Measurements from ENCODE around the gene TTC39C. TPM values are rescaled to one million over a fixed set of nuclear protein-coding genes. Genes with fewer than 3 reads are reported as not detected.
A peak's percentile ranks its signal among the peaks of the same experiment; 100 is the strongest.

The TTC39C gene
- total RNA-seq, 1 experiment from 2014 or later, result 14.8 TPM

DNA sequence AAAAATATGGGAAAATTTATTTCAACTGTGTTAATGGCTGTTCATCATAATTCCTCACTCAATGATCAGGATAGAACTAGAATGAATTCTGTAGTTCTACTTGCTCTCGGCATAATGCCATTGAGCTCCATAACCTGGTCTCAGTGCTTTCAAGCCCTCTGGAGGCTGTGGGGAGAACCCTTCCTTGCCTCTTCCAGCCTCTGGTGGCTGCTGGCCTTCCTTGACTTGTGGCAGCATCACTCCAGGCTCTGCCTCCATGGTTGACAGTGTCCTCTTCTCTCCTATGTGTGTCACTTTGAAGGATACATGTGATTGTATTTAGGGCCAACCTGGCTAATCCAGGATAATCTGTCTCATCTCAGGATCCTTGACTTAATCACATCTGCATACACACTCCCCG is 97.4 kb downstream of the TTC39C start:
- TF ChIP-seq, protein P1, sequence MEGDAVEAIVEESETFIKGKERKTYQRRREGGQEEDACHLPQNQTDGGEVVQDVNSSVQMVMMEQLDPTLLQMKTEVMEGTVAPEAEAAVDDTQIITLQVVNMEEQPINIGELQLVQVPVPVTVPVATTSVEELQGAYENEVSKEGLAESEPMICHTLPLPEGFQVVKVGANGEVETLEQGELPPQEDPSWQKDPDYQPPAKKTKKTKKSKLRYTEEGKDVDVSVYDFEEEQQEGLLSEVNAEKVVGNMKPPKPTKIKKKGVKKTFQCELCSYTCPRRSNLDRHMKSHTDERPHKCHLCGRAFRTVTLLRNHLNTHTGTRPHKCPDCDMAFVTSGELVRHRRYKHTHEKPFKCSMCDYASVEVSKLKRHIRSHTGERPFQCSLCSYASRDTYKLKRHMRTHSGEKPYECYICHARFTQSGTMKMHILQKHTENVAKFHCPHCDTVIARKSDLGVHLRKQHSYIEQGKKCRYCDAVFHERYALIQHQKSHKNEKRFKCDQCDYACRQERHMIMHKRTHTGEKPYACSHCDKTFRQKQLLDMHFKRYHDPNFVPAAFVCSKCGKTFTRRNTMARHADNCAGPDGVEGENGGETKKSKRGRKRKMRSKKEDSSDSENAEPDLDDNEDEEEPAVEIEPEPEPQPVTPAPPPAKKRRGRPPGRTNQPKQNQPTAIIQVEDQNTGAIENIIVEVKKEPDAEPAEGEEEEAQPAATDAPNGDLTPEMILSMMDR (IDR thresholded peaks at IDR 0.05), result no peak
- TF ChIP-seq TCF7L2 (IDR thresholded peaks at IDR 0.05; ENCODE audit: low read depth, low read length), result no peak
- TF ChIP-seq SIN3A (IDR thresholded peaks at IDR 0.05; ENCODE audit: borderline replicate concordance, insufficient read depth, low read depth, low read length), result no peak
- TF ChIP-seq, protein P2, sequence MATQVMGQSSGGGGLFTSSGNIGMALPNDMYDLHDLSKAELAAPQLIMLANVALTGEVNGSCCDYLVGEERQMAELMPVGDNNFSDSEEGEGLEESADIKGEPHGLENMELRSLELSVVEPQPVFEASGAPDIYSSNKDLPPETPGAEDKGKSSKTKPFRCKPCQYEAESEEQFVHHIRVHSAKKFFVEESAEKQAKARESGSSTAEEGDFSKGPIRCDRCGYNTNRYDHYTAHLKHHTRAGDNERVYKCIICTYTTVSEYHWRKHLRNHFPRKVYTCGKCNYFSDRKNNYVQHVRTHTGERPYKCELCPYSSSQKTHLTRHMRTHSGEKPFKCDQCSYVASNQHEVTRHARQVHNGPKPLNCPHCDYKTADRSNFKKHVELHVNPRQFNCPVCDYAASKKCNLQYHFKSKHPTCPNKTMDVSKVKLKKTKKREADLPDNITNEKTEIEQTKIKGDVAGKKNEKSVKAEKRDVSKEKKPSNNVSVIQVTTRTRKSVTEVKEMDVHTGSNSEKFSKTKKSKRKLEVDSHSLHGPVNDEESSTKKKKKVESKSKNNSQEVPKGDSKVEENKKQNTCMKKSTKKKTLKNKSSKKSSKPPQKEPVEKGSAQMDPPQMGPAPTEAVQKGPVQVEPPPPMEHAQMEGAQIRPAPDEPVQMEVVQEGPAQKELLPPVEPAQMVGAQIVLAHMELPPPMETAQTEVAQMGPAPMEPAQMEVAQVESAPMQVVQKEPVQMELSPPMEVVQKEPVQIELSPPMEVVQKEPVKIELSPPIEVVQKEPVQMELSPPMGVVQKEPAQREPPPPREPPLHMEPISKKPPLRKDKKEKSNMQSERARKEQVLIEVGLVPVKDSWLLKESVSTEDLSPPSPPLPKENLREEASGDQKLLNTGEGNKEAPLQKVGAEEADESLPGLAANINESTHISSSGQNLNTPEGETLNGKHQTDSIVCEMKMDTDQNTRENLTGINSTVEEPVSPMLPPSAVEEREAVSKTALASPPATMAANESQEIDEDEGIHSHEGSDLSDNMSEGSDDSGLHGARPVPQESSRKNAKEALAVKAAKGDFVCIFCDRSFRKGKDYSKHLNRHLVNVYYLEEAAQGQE (IDR thresholded peaks at IDR 0.05; ENCODE audit: insufficient read depth in 1 of 2, low read depth in 2 of 2, low read length in 1 of 2), result no peak
- TF ChIP-seq POLR2AphosphoS5 (IDR thresholded peaks at IDR 0.05; ENCODE audit: low read depth, low read length), result no peak
- intact Hi-C loops (cut with micrococcal nuclease; ENCODE audit: unreplicated experiment) (no loop called here), in situ Hi-C loops (cut with HindIII; ENCODE audit: low pct_unique_long_range_greater_than_20kb, low sequenced_read_pairs) (no loop called here)
- Histone ChIP-seq H3K9me3 (ENCODE audit: control insufficient read depth, insufficient read depth, low read depth, low read length) (no peaks in the 10 kb centered on the region), H3K4me3 (ENCODE audit: low read depth in 2 of 2, low read length in 2 of 2) (no peak overlapping the region), H3K4me1 (ENCODE audit: control insufficient read depth, insufficient read depth, low read length) (peaks cover 2% of the 10 kb centered on the region; the same call in 1 of the 2 replicates), H3K27me3 (ENCODE audit: control insufficient read depth, insufficient read depth, low read length) (no peaks in the 10 kb centered on the region), H3K27ac (ENCODE audit: low read length) (no peak overlapping the region), H3K36me3 (ENCODE audit: control insufficient read depth, insufficient read depth, low read length) (no peaks in the 10 kb centered on the region)
- no TSS peak for BruUV-seq (replicated peaks)
- DNase-seq (ENCODE audit: low read depth, low spot score), result no peak
- 0 out of 2 replicates have a peak, but pooled peaks have one; percentile 58 for ATAC-seq
- ChIA-PET POLR2A (no interaction called here), CTCF (interaction anchor here (0.7 kb wide), 2 partner anchors 65 to 598 kb away, joined by 3 read pairs; no protein-coding TSS in a partner anchor)

DNA sequence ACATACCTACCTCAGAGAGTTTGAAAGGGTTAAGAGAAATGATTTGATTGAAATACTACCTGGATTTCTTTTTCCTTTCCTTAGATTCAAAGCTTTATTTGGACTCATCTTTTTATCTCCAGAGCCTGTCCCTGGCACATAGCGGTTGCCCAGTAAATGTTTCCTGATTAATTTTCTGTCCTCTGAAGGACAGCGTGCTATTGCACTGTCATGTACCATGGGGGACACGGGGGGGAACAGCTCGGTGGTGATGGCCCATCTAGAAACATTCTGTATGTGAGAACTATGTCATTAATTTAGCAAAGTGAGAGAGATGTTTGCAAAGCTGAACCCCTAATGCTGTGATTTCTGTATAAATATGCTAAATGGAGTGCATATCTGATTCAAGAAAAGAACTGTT is 97.9 kb downstream of the TTC39C start:
- TF ChIP-seq TCF7L2 (IDR thresholded peaks at IDR 0.05; ENCODE audit: low read depth, low read length), result no peak
- no peak for TF ChIP-seq SIN3A (IDR thresholded peaks at IDR 0.05; ENCODE audit: borderline replicate concordance, insufficient read depth, low read depth, low read length)
- no peak for TF ChIP-seq POLR2AphosphoS5 (IDR thresholded peaks at IDR 0.05; ENCODE audit: low read depth, low read length)
- TF ChIP-seq, protein P1 (IDR thresholded peaks at IDR 0.05), result no peak
- TF ChIP-seq, protein P2 (IDR thresholded peaks at IDR 0.05; ENCODE audit: insufficient read depth in 1 of 2, low read depth in 2 of 2, low read length in 1 of 2), result no peak
- ATAC-seq (no peak), DNase-seq (ENCODE audit: low read depth, low spot score) (no peak)
- in situ Hi-C loops (cut with HindIII; ENCODE audit: low pct_unique_long_range_greater_than_20kb, low sequenced_read_pairs), result no loop called here
- BruUV-seq (replicated peaks), result no TSS peak
- Histone ChIP-seq H3K9me3 (ENCODE audit: control insufficient read depth, insufficient read depth, low read depth, low read length) (no peaks in the 10 kb centered on the region), H3K4me3 (ENCODE audit: low read depth in 2 of 2, low read length in 2 of 2) (no peak overlapping the region), H3K27ac (ENCODE audit: low read length) (no peak overlapping the region), H3K36me3 (ENCODE audit: control insufficient read depth, insufficient read depth, low read length) (no peaks in the 10 kb centered on the region), H3K4me1 (ENCODE audit: control insufficient read depth, insufficient read depth, low read length) (peaks cover 2% of the 10 kb centered on the region; the same call in 1 of the 2 replicates), H3K27me3 (ENCODE audit: control insufficient read depth, insufficient read depth, low read length) (no peaks in the 10 kb centered on the region)
- intact Hi-C loops (cut with micrococcal nuclease; ENCODE audit: unreplicated experiment), result no loop called here
- ChIA-PET CTCF (interaction anchor here (0.7 kb wide), 1 partner anchor 599 kb away, joined by 3 read pairs; no protein-coding TSS in a partner anchor), POLR2A (interaction anchor here (0.6 to 0.7 kb wide), 2 partner anchors 21 to 23 kb away, joined by 3 read pairs; no protein-coding TSS in a partner anchor)

Measured in Panc1 (cell line).